ENCODE measurements around the gene PEX11B. TPM values are rescaled to one million over a fixed set of nuclear protein-coding genes. Genes with fewer than 3 reads are reported as not detected.

The PEX11B gene
- total and polyA plus RNA-seq, 4 donors = 35.0 to 52.0 (median 44.6) TPM

- H3K36me3 ChIP-seq (ENCODE audit: control insufficient read depth, insufficient read depth, low read length) = peaks cover 3% of the 10 kb centered on the region
- H3K9me3 ChIP-seq (ENCODE audit: control insufficient read depth, insufficient read depth, low read length) = no peaks in the 10 kb centered on the region
- DNase-seq (ENCODE audit: low read depth in 4 of 6, low spot score in 6 of 6) = no peak
- no peak overlapping the region for H3K4me3 ChIP-seq (ENCODE audit: low read depth, low read length)
- peaks cover 5% of the 10 kb centered on the region for H3K4me1 ChIP-seq (ENCODE audit: control insufficient read depth, insufficient read depth, low read length)
- WGBS (ENCODE audit: insufficient coverage) = 100% methylated on average over 1 of the region's 6 CpGs
- no peak overlapping the region for H3K27ac ChIP-seq (ENCODE audit: low read depth, low read length)
- H3K27me3 ChIP-seq (ENCODE audit: control insufficient read depth, insufficient read depth, low read length) = no peaks in the 10 kb centered on the region
Observed at GRCh38 chr1:145953861-145954260, 35.3 kb upstream of the PEX11B start.

GRCh38 chr1:145952903-145953302 lies 34.4 kb upstream of the PEX11B start:
- DNase-seq (ENCODE audit: low read depth in 4 of 6, low spot score in 6 of 6) = no peak
- Histone ChIP-seq H3K4me1 (ENCODE audit: control insufficient read depth, insufficient read depth, low read length) (peaks cover 5% of the 10 kb centered on the region), H3K27ac (ENCODE audit: low read depth, low read length) (no peak overlapping the region), H3K4me3 (ENCODE audit: low read depth, low read length) (no peak overlapping the region), H3K36me3 (ENCODE audit: control insufficient read depth, insufficient read depth, low read length) (peaks cover 3% of the 10 kb centered on the region), H3K27me3 (ENCODE audit: control insufficient read depth, insufficient read depth, low read length) (no peaks in the 10 kb centered on the region), H3K9me3 (ENCODE audit: control insufficient read depth, insufficient read depth, low read length) (no peaks in the 10 kb centered on the region)
- 100% methylated on average over 2 of the region's 3 CpGs for WGBS (ENCODE audit: insufficient coverage)

GRCh38 chr1:145951526-145951925 lies 33.0 kb upstream of the PEX11B start:
- no CpG with 5 or more reads among the region's 1 CpG for WGBS (ENCODE audit: insufficient coverage)
- peaks cover 5% of the 10 kb centered on the region for H3K4me1 ChIP-seq (ENCODE audit: control insufficient read depth, insufficient read depth, low read length)

GRCh38 chr1:145949219-145949618 lies 30.7 kb upstream of the PEX11B start:
- H3K36me3 ChIP-seq (ENCODE audit: control insufficient read depth, insufficient read depth, low read length) = peaks cover 9% of the 10 kb centered on the region
- no peak overlapping the region for H3K27ac ChIP-seq (ENCODE audit: low read depth, low read length)
- no peaks in the 10 kb centered on the region for H3K9me3 ChIP-seq (ENCODE audit: control insufficient read depth, insufficient read depth, low read length)
- H3K27me3 ChIP-seq (ENCODE audit: control insufficient read depth, insufficient read depth, low read length) = no peaks in the 10 kb centered on the region
- peaks cover 5% of the 10 kb centered on the region for H3K4me1 ChIP-seq (ENCODE audit: control insufficient read depth, insufficient read depth, low read length)
- WGBS (ENCODE audit: insufficient coverage) = 84% methylated on average over 4 of the region's 4 CpGs
- H3K4me3 ChIP-seq (ENCODE audit: low read depth, low read length) = no peak overlapping the region
- DNase-seq (ENCODE audit: low read depth in 4 of 6, low spot score in 6 of 6) = no peak

More at GRCh38 chr1:145951526-145951925, 33.0 kb upstream of the PEX11B start:
- DNase-seq (ENCODE audit: low read depth in 4 of 6, low spot score in 6 of 6) = no peak
- Histone ChIP-seq H3K27ac (ENCODE audit: low read depth, low read length) (no peak overlapping the region), H3K9me3 (ENCODE audit: control insufficient read depth, insufficient read depth, low read length) (no peaks in the 10 kb centered on the region), H3K4me3 (ENCODE audit: low read depth, low read length) (no peak overlapping the region), H3K27me3 (ENCODE audit: control insufficient read depth, insufficient read depth, low read length) (no peaks in the 10 kb centered on the region), H3K36me3 (ENCODE audit: control insufficient read depth, insufficient read depth, low read length) (peaks cover 3% of the 10 kb centered on the region)

- Histone ChIP-seq H3K36me3 (ENCODE audit: control insufficient read depth, insufficient read depth, low read length) (peaks cover 14% of the 10 kb centered on the region), H3K27me3 (ENCODE audit: control insufficient read depth, insufficient read depth, low read length) (no peaks in the 10 kb centered on the region), H3K27ac (ENCODE audit: low read depth, low read length) (no peak overlapping the region), H3K4me3 (ENCODE audit: low read depth, low read length) (no peak overlapping the region), H3K4me1 (ENCODE audit: control insufficient read depth, insufficient read depth, low read length) (no peaks in the 10 kb centered on the region), H3K9me3 (ENCODE audit: control insufficient read depth, insufficient read depth, low read length) (no peaks in the 10 kb centered on the region)
- WGBS (ENCODE audit: insufficient coverage) = 73% methylated on average over 1 of the region's 4 CpGs
- no peak for DNase-seq (ENCODE audit: low read depth in 4 of 6, low spot score in 6 of 6)
Observed at GRCh38 chr1:145947551-145947950, 29.0 kb upstream of the PEX11B start.

- Histone ChIP-seq H3K4me3 (ENCODE audit: low read depth, low read length) (no peak overlapping the region), H3K27me3 (ENCODE audit: control insufficient read depth, insufficient read depth, low read length) (no peaks in the 10 kb centered on the region), H3K36me3 (ENCODE audit: control insufficient read depth, insufficient read depth, low read length) (peaks cover 17% of the 10 kb centered on the region), H3K4me1 (ENCODE audit: control insufficient read depth, insufficient read depth, low read length) (no peaks in the 10 kb centered on the region), H3K9me3 (ENCODE audit: control insufficient read depth, insufficient read depth, low read length) (no peaks in the 10 kb centered on the region), H3K27ac (ENCODE audit: low read depth, low read length) (no peak overlapping the region)
- 80% methylated on average over 1 of the region's 4 CpGs for WGBS (ENCODE audit: insufficient coverage)
- no peak for DNase-seq (ENCODE audit: low read depth in 4 of 6, low spot score in 6 of 6)
Observed at GRCh38 chr1:145946477-145946986, 28.0 kb upstream of the PEX11B start.

GRCh38 chr1:145944532-145944931 lies 26.0 kb upstream of the PEX11B start:
- Histone ChIP-seq H3K27ac (ENCODE audit: low read depth, low read length) (no peak overlapping the region), H3K4me1 (ENCODE audit: control insufficient read depth, insufficient read depth, low read length) (no peaks in the 10 kb centered on the region), H3K4me3 (ENCODE audit: low read depth, low read length) (no peak overlapping the region), H3K27me3 (ENCODE audit: control insufficient read depth, insufficient read depth, low read length) (no peaks in the 10 kb centered on the region), H3K9me3 (ENCODE audit: control insufficient read depth, insufficient read depth, low read length) (no peaks in the 10 kb centered on the region), H3K36me3 (ENCODE audit: control insufficient read depth, insufficient read depth, low read length) (peaks cover 25% of the 10 kb centered on the region)
- DNase-seq (ENCODE audit: low read depth in 4 of 6, low spot score in 6 of 6) = no peak
- 100% methylated on average over 1 of the region's 3 CpGs for WGBS (ENCODE audit: insufficient coverage)

- no peaks in the 10 kb centered on the region for H3K4me1 ChIP-seq (ENCODE audit: control insufficient read depth, insufficient read depth, low read length)
- H3K27ac ChIP-seq (ENCODE audit: low read depth, low read length) = no peak overlapping the region
- WGBS (ENCODE audit: insufficient coverage) = 91% methylated on average over 5 of the region's 6 CpGs
- H3K4me3 ChIP-seq (ENCODE audit: low read depth, low read length) = no peak overlapping the region
- peaks cover 25% of the 10 kb centered on the region for H3K36me3 ChIP-seq (ENCODE audit: control insufficient read depth, insufficient read depth, low read length)
- H3K27me3 ChIP-seq (ENCODE audit: control insufficient read depth, insufficient read depth, low read length) = no peaks in the 10 kb centered on the region
- no peak for DNase-seq (ENCODE audit: low read depth in 4 of 6, low spot score in 6 of 6)
- no peaks in the 10 kb centered on the region for H3K9me3 ChIP-seq (ENCODE audit: control insufficient read depth, insufficient read depth, low read length)
Observed at GRCh38 chr1:145942871-145943270, 24.4 kb upstream of the PEX11B start.

GRCh38 chr1:145942405-145942804 lies 23.9 kb upstream of the PEX11B start:
- 58% methylated on average over 2 of the region's 4 CpGs for WGBS (ENCODE audit: insufficient coverage)
- no peak overlapping the region for H3K27ac ChIP-seq (ENCODE audit: low read depth, low read length)

GRCh38 chr1:145937436-145937835 lies 18.9 kb upstream of the PEX11B start:
- peaks cover 33% of the 10 kb centered on the region for H3K36me3 ChIP-seq (ENCODE audit: control insufficient read depth, insufficient read depth, low read length)
- WGBS (ENCODE audit: insufficient coverage) = no CpG with 5 or more reads among the region's 1 CpG
- DNase-seq (ENCODE audit: low read depth in 4 of 6, low spot score in 6 of 6) = no peak
- no peaks in the 10 kb centered on the region for H3K27me3 ChIP-seq (ENCODE audit: control insufficient read depth, insufficient read depth, low read length)
- H3K4me3 ChIP-seq (ENCODE audit: low read depth, low read length) = no peak overlapping the region
- H3K27ac ChIP-seq (ENCODE audit: low read depth, low read length) = no peak overlapping the region
- H3K4me1 ChIP-seq (ENCODE audit: control insufficient read depth, insufficient read depth, low read length) = no peaks in the 10 kb centered on the region
- H3K9me3 ChIP-seq (ENCODE audit: control insufficient read depth, insufficient read depth, low read length) = no peaks in the 10 kb centered on the region

More at GRCh38 chr1:145942405-145942804, 23.9 kb upstream of the PEX11B start:
- Histone ChIP-seq H3K36me3 (ENCODE audit: control insufficient read depth, insufficient read depth, low read length) (peaks cover 25% of the 10 kb centered on the region), H3K4me1 (ENCODE audit: control insufficient read depth, insufficient read depth, low read length) (no peaks in the 10 kb centered on the region), H3K4me3 (ENCODE audit: low read depth, low read length) (no peak overlapping the region), H3K27me3 (ENCODE audit: control insufficient read depth, insufficient read depth, low read length) (no peaks in the 10 kb centered on the region), H3K9me3 (ENCODE audit: control insufficient read depth, insufficient read depth, low read length) (no peaks in the 10 kb centered on the region)
- peak in 1 of 6 donors; percentile 32 for DNase-seq (ENCODE audit: low read depth in 4 of 6, low spot score in 6 of 6)

Data from spinal cord (tissue), 10 donors.